A549 (cell line): ENCODE results near the gene TNMD.

ENCODE experiments used
- CBX8 ChIP-seq: fragments of 200-600 bp; sonication (generic); IDR thresholded peaks from 2 replicates; pipeline ENCODE4 v1.6.1; 2016
- CTCF ChIP-seq: fragments of >200 bp; sonication (Bioruptor Twin); formaldehyde crosslinking; IDR thresholded peaks from 3 replicates; pipeline ENCODE4 v1.5.1; 2016
- E2F6 ChIP-seq: IDR thresholded peaks from 2 replicates; pipeline ENCODE4 v1.6.1; 2012; ENCODE audit warnings: low read depth, borderline replicate concordance
- ELK1 ChIP-seq: fragments of 150-350 bp; IDR thresholded peaks from 2 replicates; pipeline ENCODE4 v1.6.1; 2014; ENCODE audit warnings: low read depth, mild to moderate bottlenecking, low read length
- EP300 ChIP-seq, 2 experiments: fragments of >200 bp; sonication (Bioruptor Twin); formaldehyde crosslinking; IDR thresholded peaks; 2 replicates in 1 of 2; 3 replicates in 1 of 2; pipeline ENCODE4 v1.6.1; 2016 to 2017
- PHF8 ChIP-seq: fragments of 200-600 bp; sonication (generic); IDR thresholded peaks from 2 replicates; pipeline ENCODE4 v1.6.1; 2016; ENCODE audit warnings: low read depth, mild to moderate bottlenecking, antibody characterized with exemption, moderate library complexity, borderline replicate concordance
- POLR2A ChIP-seq: IDR thresholded peaks from 2 replicates; pipeline ENCODE4 v1.6.1; 2012; ENCODE audit warnings: mild to moderate bottlenecking, low read length
- RAD21 ChIP-seq, 2 experiments: fragments of >200 bp in 1 of 2; sonication (Bioruptor Twin) in 1 of 2; formaldehyde crosslinking in 1 of 2; IDR thresholded peaks in 1 of 2; conservative IDR thresholded peaks in 1 of 2; 2 replicates in 1 of 2; 3 replicates in 1 of 2; pipeline ENCODE4 v1.6.1; 2012 to 2018; ENCODE audit warnings: inconsistent platforms in 1 of 2
- TP53 ChIP-seq: fragments of 250-450 bp; sonication (Bioruptor Pico); IDR thresholded peaks from 2 replicates; pipeline ENCODE4 v1.5.0; 2021; ENCODE audit warnings: mild to moderate bottlenecking, moderate library complexity

DNA sequence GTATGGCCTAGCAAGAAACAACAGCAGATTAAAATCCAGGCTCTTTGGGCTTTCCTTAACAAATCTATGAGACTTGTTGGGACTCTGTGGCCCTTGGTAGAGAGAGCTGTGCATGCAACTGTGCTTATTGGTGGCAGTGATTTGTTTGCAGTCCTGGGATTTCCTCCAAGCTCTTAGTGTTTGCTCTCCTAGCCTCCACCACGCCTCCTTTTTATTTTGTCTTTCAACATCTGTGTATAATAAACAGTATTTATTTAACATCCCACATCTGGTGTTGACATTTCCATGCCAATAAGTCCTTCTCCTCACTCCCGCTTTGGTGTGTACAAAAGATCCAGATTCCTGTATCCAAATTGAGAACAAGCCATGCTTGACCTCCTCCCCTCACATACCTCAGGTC is 3.1 kb downstream of the TNMD start:
- TF ChIP-seq POLR2A (no peak), RAD21 (conservative IDR thresholded peaks at IDR 0.05 in 1 of 2, IDR thresholded peaks at IDR 0.05 in 1 of 2) (no peak), EP300 (IDR thresholded peaks at IDR 0.05) (no peak), TP53 (no peak), CBX8 (no peak), ELK1 (no peak), E2F6 (no peak), CTCF (no peak), PHF8 (no peak)
